H54 (cell line): ENCODE results near the gene TSSK6.

Source experiments
- DNase-seq: peaks from one replicate; pipeline ENCODE4 v3.0.0; 2011; ENCODE audit warnings: low spot score, mixed read lengths; ENCODE audit not compliant: insufficient read length
- FAIRE-seq: peaks from 3 replicates; lab custom pipeline; 2011; peaks lifted over from hg19 to GRCh38; lab: Jason Lieb, UNC
- POLR2A ChIP-seq: IDR thresholded peaks from 2 replicates; pipeline ENCODE4 v1.6.1; 2011; ENCODE audit warnings: low read depth, mild to moderate bottlenecking, low read length

The TSSK6 gene

DNA sequence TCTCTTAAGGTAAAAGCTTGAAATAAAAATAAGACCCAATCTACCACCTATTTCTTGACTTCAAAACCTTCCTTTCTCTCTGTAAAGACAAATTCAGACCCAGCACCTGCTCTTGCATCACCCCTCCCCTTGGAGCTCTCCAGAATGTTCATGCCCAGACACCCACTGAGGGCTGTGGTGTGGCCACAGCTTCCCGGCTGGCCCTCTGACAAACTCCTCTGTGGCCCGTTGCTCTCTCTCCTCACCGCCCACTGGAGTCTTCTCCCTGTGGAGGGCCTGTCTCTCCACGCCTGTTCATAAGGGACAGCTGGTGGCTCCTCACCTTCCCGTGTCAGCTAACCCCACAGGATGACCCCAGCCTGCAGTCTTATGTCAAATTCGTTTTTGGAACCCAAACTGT, 49.1 kb downstream of the TSSK6 start:
- DNase-seq: no peak
- no peak for FAIRE-seq
- no peak for TF ChIP-seq POLR2A

DNA sequence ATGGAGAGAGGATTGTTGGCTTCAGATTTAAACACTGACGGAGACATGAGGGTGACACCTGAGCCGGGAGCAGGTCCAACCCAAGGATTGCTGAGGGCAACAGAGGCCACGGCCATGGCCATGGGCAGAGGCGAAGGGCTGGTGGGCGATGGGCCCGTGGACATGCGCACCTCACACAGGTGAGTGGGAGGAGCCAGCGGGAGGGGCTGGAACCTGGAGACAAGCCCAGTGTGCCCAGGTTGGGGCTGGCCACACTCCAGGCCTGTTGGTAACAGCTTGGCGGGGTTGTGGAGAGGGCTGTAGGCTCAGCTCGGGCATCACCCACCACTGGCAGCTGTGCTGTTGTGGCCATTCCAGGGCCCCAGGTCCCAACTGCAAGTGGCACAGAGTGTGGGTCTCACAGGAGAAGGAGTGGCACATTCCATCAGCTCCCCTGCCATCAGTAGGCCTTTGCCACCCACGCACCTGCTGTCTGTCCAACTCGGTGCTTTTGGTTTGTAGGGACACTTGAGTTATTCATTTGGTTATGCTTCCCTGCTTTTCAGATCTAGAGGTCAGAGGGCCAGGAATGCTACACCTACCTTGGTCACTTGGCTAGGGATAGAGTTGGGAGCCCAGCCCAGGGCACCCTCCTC, 49.8 kb downstream of the TSSK6 start:
- no peak for DNase-seq
- no peak for TF ChIP-seq POLR2A
- FAIRE-seq: no peak

DNA sequence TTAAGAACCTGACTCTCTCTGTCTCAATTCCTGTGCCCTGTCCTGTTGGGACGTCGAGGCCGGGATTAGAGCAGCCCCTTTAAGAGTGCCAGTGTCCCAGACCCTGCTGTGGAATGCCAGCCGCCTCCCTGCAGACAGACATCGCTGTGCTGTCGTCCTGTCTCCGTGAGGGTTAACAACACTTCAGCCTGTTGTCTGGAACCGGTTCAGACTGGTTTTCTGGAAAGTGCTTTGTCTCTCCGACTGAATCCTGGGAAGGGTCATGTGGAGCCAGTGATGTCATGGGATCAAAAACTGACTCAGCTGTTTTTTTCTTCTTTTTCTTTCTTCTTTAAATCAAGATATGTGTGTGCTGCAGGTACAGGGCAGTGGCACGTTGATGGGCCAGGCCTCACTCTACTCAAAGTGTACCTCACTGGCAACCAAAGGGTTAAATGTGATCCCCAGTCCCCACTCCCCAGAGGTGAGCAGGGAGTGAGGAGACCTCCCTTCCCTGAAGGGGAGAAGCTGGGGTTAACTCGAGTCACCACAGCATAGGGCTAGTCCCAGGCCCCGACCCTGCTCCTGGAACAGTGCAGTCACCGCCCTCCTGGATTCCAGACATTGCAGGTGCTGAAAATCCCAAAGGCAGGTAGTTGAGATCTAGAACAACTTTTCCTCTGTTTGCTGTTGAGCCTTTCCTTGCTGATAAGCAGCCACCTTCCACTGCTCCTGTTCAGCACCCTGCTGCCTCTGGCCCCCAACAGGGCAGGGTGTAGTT, 50.8 kb downstream of the TSSK6 start:
- FAIRE-seq (no peak), DNase-seq (no peak)
- no peak for TF ChIP-seq POLR2A
